ENCODE results near the gene SPEN. TPM values are rescaled to one million over a fixed set of nuclear protein-coding genes. Genes with fewer than 3 reads are reported as not detected.

Gene SPEN
- total RNA-seq, 2 experiments from 2014 or later: 37.0 to 41.9 TPM

Other genes with a start within 250 kb of the SPEN start
- gene DDI2, start 230.2 kb upstream of the SPEN start, total RNA-seq: 10 to 100 TPM; 26.3 to 28.2 TPM
- gene PLEKHM2, start 163.4 kb upstream of the SPEN start, total RNA-seq: 10 to 100 TPM; 46.5 to 48.1 TPM
- 1 to 10 TPM in 1 of 2 experiments, under 1 TPM in 1; 0.92 to 1.5 TPM for gene SLC25A34, start 111.4 kb upstream of the SPEN start, total RNA-seq
- gene TMEM82, start 105.2 kb upstream of the SPEN start, total RNA-seq: not detected
- gene FBLIM1, start 88.9 kb upstream of the SPEN start, total RNA-seq: under 1 TPM in 1 of 2 experiments, not detected in 1; 0.05 TPM
- 1 to 10 TPM; 2.0 to 2.5 TPM for gene UQCRHL, start 40.1 kb upstream of the SPEN start, total RNA-seq
- 10 to 100 TPM; 52.7 to 58.8 TPM for gene ZBTB17, start 128.4 kb downstream of the SPEN start, total RNA-seq
- not detected for gene SRARP, start 156.5 kb downstream of the SPEN start, total RNA-seq
- not detected for gene HSPB7, start 170.3 kb downstream of the SPEN start, total RNA-seq
- not detected for gene CLCNKA, start 174.3 kb downstream of the SPEN start, total RNA-seq
- not detected for gene CLCNKB, start 196.1 kb downstream of the SPEN start, total RNA-seq
- gene FAM131C, start 225.9 kb downstream of the SPEN start, total RNA-seq: under 1 TPM in 1 of 2 experiments, not detected in 1; 0.33 TPM